Stimulated activated CD8-positive, alpha-beta memory T cell treated with anti-CD3 and anti-CD28 coated beads, Interleukin-2, amount 100 ng/mL, for 1 hour (primary cell): ENCODE data around the gene HBG1.

Experiments used
- DNase-seq, 2 donors: peaks; one replicate each; pipeline ENCODE4 v3.0.0-alpha.2; 2020; ENCODE audit warnings: low read depth in 2 of 2

Gene HBG1

DNA sequence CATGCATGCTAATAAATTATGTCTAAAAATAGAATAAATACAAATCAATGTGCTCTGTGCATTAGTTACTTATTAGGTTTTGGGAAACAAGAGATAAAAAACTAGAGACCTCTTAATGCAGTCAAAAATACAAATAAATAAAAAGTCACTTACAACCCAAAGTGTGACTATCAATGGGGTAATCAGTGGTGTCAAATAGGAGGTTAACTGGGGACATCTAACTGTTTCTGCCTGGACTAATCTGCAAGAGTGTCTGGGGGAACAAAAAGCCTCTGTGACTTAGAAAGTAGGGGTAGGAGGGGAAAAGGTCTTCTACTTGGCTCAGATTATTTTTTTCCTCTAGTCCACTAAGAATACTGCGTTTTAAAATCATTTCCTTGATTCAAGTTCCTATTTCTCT lies 22.0 kb downstream of the HBG1 start:
- no peak for DNase-seq

DNA sequence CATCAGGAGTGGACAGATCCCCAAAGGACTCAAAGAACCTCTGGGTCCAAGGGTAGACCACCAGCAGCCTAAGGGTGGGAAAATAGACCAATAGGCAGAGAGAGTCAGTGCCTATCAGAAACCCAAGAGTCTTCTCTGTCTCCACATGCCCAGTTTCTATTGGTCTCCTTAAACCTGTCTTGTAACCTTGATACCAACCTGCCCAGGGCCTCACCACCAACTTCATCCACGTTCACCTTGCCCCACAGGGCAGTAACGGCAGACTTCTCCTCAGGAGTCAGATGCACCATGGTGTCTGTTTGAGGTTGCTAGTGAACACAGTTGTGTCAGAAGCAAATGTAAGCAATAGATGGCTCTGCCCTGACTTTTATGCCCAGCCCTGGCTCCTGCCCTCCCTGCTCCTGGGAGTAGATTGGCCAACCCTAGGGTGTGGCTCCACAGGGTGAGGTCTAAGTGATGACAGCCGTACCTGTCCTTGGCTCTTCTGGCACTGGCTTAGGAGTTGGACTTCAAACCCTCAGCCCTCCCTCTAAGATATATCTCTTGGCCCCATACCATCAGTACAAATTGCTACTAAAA lies 22.8 kb downstream of the HBG1 start, which contains the start of gene HBB:
TSS of gene HBB (minus strand) at position 340 of the 579 bp plus-strand sequence. CDS start at position 290, 50 bp downstream.
- DNase-seq, result no peak

DNA sequence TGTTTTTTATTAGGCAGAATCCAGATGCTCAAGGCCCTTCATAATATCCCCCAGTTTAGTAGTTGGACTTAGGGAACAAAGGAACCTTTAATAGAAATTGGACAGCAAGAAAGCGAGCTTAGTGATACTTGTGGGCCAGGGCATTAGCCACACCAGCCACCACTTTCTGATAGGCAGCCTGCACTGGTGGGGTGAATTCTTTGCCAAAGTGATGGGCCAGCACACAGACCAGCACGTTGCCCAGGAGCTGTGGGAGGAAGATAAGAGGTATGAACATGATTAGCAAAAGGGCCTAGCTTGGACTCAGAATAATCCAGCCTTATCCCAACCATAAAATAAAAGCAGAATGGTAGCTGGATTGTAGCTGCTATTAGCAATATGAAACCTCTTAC lies 24.2 kb downstream of the HBG1 start:
- no peak for DNase-seq

DNA sequence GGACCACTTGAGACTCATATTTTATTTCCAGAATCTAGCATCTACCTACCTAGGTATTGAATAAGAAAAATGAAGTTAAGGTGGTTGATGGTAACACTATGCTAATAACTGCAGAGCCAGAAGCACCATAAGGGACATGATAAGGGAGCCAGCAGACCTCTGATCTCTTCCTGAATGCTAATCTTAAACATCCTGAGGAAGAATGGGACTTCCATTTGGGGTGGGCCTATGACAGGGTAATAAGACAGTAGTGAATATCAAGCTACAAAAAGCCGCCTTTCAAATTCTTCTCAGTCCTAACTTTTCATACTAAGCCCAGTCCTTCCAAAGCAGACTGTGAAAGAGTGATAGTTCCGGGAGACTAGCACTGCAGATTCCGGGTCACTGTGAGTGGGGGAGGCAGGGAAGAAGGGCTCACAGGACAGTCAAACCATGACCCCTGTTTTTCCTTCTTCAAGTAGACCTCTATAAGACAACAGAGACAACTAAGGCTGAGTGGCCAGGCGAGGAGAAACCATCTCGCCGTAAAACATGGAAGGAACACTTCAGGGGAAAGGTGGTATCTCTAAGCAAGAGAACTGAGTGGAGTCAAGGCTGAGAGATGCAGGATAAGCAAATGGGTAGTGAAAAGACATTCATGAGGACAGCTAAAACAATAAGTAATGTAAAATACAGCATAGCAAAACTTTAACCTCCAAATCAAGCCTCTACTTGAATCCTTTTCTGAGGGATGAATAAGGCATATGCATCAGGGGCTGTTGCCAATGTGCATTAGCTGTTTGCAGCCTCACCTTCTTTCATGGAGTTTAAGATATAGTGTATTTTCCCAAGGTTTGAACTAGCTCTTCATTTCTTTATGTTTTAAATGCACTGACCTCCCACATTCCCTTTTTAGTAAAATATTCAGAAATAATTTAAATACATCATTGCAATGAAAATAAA lies 24.8 kb downstream of the HBG1 start:
- DNase-seq, result no peak

DNA sequence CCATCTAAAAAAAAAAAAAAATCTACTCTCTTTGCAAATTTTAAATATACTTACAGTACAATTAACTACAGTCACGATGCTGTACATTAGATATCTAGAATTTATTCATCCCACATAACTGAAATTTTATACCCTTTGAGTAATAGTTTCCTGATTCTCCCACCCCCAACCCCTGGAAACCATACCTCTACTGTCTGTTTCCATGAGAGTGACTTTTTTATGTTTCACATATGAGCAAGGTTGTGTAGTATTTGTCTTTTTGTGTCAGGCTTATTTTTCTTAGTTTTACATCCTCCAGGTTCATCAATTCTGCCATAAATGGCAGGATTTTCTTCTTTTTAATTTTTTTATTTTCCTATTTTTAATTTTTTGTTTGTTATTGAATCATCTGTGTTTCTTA lies 26.0 kb downstream of the HBG1 start:
- no peak for DNase-seq

DNA sequence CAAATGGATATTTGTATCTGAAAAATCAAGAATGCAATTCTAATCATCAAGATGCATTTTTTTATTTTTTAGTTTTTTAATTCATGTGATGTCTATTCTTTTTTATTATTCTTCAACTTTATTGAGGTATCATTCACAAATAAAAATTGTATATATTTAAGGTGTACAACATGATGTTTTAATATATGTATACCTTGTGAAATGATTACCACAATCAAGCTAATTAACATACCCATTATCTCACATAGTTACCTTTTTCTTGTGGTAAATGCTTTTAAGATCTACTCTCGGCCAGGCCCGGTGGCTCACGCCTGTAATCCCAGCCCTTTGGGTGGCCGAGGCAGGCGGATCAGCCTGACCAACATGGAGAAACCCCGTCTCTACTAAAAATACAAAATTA lies 26.5 kb downstream of the HBG1 start:
- no peak for DNase-seq

DNA sequence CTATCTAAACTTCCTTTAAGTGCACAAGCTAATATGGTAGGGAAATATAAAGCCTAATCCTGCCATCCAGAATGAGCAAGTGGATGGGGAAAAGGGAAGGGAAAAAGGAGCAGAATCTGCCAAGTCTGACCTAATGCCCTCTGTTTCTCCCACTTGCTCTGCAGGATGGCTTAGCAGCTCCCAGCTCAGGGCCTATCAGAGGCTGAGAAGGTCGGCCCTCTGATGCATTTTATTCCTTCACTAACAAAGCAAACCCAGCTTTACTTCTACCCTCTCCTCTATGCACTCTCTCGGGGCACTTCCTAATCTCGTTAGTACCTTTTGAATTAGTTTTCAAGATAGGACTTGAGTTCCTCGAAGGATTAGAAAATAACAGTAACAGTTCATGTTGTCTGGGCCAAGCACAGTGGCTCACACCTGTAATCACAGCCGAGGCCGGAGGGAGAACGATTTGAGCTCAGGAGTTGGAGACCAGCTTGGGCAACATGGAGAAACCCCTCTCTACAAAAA lies 39.2 kb downstream of the HBG1 start:
- no peak for DNase-seq

DNA sequence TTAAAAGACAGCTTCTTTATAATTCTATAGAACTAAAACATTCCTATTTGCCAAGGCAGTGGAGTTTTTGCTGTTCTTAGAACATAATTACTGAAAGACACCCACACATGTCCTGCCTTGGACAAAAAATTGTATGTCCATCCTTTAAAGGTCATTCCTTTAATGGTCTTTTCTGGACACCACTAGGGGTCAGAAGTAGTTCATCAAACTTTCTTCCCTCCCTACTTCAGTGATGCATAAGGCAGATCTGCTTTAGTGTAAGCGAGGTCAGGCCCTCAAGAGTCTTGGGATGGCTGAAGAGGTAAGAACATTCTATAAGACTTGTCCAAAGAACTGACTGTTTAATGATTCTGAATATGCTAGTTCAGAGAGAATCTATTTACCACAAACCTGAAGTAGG lies 44.9 kb downstream of the HBG1 start:
- no peak for DNase-seq

DNA sequence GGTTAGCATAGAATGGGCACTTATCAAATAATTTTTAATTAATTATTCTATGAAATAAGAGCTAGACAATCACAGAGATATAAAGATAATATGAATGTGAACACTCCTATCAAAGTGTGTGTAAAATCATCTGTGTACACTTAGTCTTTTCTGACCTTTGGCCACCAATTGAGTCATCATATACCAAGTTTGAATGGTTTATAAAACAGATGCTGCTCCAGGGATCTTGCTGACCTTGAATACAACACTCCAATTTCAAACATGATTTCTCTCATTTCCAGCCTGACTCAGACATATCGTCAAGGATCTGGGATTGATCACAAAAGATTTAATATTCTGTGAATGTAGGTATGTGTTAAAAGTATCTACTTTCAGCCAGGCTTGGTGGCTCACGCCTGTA lies 46.3 kb downstream of the HBG1 start:
- DNase-seq, result no peak

DNA sequence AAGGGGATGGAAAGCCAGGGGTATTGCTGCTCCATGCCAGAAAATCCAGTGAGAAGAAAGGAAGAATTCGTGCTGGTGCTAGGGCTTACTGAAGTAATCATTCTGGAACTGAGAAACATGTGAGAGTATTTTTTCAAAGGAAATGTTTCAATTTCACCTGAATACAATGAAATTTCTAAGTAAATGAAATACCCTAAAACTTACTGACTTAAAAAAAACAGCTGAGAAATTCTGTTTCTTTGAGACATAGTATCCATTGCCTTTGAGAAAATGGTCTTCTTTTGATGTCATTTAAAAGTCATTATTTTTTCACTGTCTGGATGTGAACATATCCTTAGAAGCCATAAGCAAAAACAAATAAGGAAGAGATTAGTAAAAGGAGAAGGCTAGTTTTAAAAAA lies 49.1 kb downstream of the HBG1 start, which contains the start of gene OR51V1:
TSS of gene OR51V1 (minus strand) at position 101 of the 400 bp plus-strand sequence. CDS start at position 101, 0 bp downstream.
- DNase-seq, result no peak

DNA sequence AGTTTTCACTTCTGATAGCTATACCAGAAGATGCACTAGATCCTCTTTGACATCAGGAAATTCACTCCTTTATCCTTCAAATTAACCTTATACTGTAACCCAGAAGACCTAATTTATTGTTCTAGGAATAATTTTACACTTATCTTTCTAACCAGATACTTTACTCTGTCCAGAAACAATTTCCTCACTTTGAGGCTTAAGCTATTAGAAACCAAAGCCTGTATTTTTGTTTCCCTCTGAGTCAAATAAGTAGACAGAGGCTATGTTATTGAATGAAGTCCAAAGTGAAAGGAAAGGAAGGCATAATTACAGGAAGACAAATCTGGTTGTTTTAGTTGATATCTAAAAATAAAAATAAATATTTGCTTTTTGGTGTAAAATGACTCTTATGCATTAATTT lies 51.4 kb downstream of the HBG1 start:
- no peak for DNase-seq
